ENCODE data around the gene STMN3.

GRCh38 chr20:63598479-63599395 is 54.5 kb downstream of the STMN3 start:
- no peak for TF ChIP-seq CTCF (IDR thresholded peaks at IDR 0.05)
- TF ChIP-seq POLR2A (IDR thresholded peaks at IDR 0.05): no peak

Measured in body of pancreas (tissue), 4 donors.